ENCODE measurements around the gene ETF1. TPM values are rescaled to one million over a fixed set of nuclear protein-coding genes. Genes with fewer than 3 reads are reported as not detected.

ETF1 gene
- total and polyA plus RNA-seq, 9 of the 15 experiments (the other 6 are each of a cell fraction or from before 2014, with no cell fraction given), result 53.7 to 209 (median 164) TPM

DNA sequence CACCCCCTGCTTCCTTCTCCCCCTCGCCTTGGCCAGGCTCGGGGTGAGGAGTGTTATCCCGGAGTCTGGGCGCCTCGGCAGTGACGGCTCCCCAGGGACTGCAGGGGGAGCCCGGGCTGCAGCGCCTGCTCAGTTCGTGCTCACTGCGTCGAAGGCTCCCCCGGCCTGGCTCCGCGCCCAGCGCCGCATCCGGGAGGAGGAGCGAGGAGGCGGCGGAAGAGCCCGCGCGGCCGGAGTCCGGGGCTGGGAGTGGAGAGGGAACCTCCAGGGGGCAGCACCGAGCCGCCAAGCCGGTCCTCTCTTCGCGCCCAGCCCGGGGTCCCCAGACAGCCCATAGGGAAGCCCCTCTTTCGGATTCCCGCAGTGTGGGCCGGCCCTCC lies 79.0 kb downstream of the ETF1 start (continued):
- TF ChIP-seq, protein P1, sequence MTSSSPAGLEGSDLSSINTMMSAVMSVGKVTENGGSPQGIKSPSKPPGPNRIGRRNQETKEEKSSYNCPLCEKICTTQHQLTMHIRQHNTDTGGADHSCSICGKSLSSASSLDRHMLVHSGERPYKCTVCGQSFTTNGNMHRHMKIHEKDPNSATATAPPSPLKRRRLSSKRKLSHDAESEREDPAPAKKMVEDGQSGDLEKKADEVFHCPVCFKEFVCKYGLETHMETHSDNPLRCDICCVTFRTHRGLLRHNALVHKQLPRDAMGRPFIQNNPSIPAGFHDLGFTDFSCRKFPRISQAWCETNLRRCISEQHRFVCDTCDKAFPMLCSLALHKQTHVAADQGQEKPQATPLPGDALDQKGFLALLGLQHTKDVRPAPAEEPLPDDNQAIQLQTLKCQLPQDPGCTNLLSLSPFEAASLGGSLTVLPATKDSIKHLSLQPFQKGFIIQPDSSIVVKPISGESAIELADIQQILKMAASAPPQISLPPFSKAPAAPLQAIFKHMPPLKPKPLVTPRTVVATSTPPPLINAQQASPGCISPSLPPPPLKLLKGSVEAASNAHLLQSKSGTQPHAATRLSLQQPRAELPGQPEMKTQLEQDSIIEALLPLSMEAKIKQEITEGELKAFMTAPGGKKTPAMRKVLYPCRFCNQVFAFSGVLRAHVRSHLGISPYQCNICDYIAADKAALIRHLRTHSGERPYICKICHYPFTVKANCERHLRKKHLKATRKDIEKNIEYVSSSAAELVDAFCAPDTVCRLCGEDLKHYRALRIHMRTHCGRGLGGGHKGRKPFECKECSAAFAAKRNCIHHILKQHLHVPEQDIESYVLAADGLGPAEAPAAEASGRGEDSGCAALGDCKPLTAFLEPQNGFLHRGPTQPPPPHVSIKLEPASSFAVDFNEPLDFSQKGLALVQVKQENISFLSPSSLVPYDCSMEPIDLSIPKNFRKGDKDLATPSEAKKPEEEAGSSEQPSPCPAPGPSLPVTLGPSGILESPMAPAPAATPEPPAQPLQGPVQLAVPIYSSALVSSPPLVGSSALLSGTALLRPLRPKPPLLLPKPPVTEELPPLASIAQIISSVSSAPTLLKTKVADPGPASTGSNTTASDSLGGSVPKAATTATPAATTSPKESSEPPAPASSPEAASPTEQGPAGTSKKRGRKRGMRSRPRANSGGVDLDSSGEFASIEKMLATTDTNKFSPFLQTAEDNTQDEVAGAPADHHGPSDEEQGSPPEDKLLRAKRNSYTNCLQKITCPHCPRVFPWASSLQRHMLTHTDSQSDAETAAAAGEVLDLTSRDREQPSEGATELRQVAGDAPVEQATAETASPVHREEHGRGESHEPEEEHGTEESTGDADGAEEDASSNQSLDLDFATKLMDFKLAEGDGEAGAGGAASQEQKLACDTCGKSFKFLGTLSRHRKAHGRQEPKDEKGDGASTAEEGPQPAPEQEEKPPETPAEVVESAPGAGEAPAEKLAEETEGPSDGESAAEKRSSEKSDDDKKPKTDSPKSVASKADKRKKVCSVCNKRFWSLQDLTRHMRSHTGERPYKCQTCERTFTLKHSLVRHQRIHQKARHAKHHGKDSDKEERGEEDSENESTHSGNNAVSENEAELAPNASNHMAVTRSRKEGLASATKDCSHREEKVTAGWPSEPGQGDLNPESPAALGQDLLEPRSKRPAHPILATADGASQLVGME (CRISPR knock-in tag; IDR thresholded peaks at IDR 0.05), result peak; percentile 53; the same call in 1 of the 2 replicates
- TF ChIP-seq REST (IDR thresholded peaks at IDR 0.05; ENCODE audit: borderline replicate concordance) (peak; percentile 85), REST (CRISPR knock-in tag; IDR thresholded peaks at IDR 0.05; ENCODE audit: low read depth) (no peak; the same call in 1 of the 2 replicates), MNT (conservative IDR thresholded peaks at IDR 0.05) (peak in 1 of 2 experiments; percentile 41; a peak in 3 of 4 replicates), VEZF1 (CRISPR knock-in tag; IDR thresholded peaks at IDR 0.05) (no peak; the same call in 1 of the 2 replicates), CCAR2 (IDR thresholded peaks at IDR 0.05; ENCODE audit: low read depth, low read length) (no peak), RUNX1 (IDR thresholded peaks at IDR 0.05; ENCODE audit: low read depth) (no peak)
- TF ChIP-seq, protein P2, sequence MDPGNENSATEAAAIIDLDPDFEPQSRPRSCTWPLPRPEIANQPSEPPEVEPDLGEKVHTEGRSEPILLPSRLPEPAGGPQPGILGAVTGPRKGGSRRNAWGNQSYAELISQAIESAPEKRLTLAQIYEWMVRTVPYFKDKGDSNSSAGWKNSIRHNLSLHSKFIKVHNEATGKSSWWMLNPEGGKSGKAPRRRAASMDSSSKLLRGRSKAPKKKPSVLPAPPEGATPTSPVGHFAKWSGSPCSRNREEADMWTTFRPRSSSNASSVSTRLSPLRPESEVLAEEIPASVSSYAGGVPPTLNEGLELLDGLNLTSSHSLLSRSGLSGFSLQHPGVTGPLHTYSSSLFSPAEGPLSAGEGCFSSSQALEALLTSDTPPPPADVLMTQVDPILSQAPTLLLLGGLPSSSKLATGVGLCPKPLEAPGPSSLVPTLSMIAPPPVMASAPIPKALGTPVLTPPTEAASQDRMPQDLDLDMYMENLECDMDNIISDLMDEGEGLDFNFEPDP (CRISPR knock-in tag; IDR thresholded peaks at IDR 0.05), result no peak
